ENCODE measurements around the gene IL2RA. TPM values are rescaled to one million over a fixed set of nuclear protein-coding genes. Genes with fewer than 3 reads are reported as not detected.
"Not testable (repeated sequence)": the region's sequence is repeated elsewhere in the genome, so short reads cannot be mapped to it uniquely, and the experiment has no call there.

The IL2RA gene
- total and polyA plus RNA-seq, 4 donors: 0.24 to 10.3 (median 3.4) TPM

- H3K9me3 ChIP-seq (ENCODE audit: control insufficient read depth in 4 of 4, insufficient read depth in 3 of 4, low read length in 3 of 4): no peaks in the 10 kb centered on the region
- no peak overlapping the region for H3K27ac ChIP-seq (ENCODE audit: low read depth in 1 of 2, low read length in 1 of 2)
- 96% methylated on average over 13 of the region's 13 CpGs for WGBS, 2 donors
- H3K4me1 ChIP-seq (ENCODE audit: control insufficient read depth in 5 of 5, insufficient read depth in 5 of 5, low read length in 5 of 5): peaks cover 0 to 7% (median 0%) of the 10 kb centered on the region in 5 donors
- H3K9ac ChIP-seq (ENCODE audit: insufficient read depth in 1 of 2, low read length in 2 of 2): no peak overlapping the region
- ATAC-seq (ENCODE audit: insufficient read depth, low FRiP score): no peak
- no peak overlapping the region for H3K4me3 ChIP-seq
- H3K36me3 ChIP-seq (ENCODE audit: control insufficient read depth in 4 of 4, insufficient read depth in 4 of 4, low read length in 4 of 4): peaks cover 0 to 47% (median 0%) of the 10 kb centered on the region in 4 donors
- no peaks in the 10 kb centered on the region for H3K27me3 ChIP-seq (ENCODE audit: control insufficient read depth in 3 of 3, insufficient read depth in 3 of 3, low read length in 2 of 3)
- no peak for TF ChIP-seq CTCF (IDR thresholded peaks at IDR 0.05; ENCODE audit: control extremely low read depth, extremely low read depth)
- no peak for DNase-seq
Observed at GRCh38 chr10:5964736-5965135, 97.4 kb downstream of the IL2RA start.

GRCh38 chr10:5963591-5963990 lies 98.6 kb downstream of the IL2RA start:
- 88 to 91% methylated on average over 10 of the region's 10 CpGs for WGBS, 2 donors
- ATAC-seq (ENCODE audit: insufficient read depth, low FRiP score): no peak
- H3K9me3 ChIP-seq (ENCODE audit: control insufficient read depth in 4 of 4, insufficient read depth in 3 of 4, low read length in 3 of 4): no peaks in the 10 kb centered on the region
- DNase-seq: no peak
- no peak overlapping the region for H3K27ac ChIP-seq (ENCODE audit: low read depth in 1 of 2, low read length in 1 of 2)
- H3K36me3 ChIP-seq (ENCODE audit: control insufficient read depth in 4 of 4, insufficient read depth in 4 of 4, low read length in 4 of 4): peaks cover 0 to 51% (median 0%) of the 10 kb centered on the region in 4 donors
- no peak overlapping the region for H3K4me3 ChIP-seq
- H3K27me3 ChIP-seq (ENCODE audit: control insufficient read depth in 3 of 3, insufficient read depth in 3 of 3, low read length in 2 of 3): no peaks in the 10 kb centered on the region
- TF ChIP-seq CTCF (IDR thresholded peaks at IDR 0.05; ENCODE audit: control extremely low read depth, extremely low read depth): no peak
- peaks cover 0 to 4% (median 0%) of the 10 kb centered on the region in 5 donors for H3K4me1 ChIP-seq (ENCODE audit: control insufficient read depth in 5 of 5, insufficient read depth in 5 of 5, low read length in 5 of 5)
- no peak overlapping the region for H3K9ac ChIP-seq (ENCODE audit: insufficient read depth in 1 of 2, low read length in 2 of 2)

- no peak overlapping the region for H3K4me3 ChIP-seq
- TF ChIP-seq CTCF (IDR thresholded peaks at IDR 0.05; ENCODE audit: control extremely low read depth, extremely low read depth): no peak
- no peaks in the 10 kb centered on the region for H3K27me3 ChIP-seq (ENCODE audit: control insufficient read depth in 3 of 3, insufficient read depth in 3 of 3, low read length in 2 of 3)
- H3K4me1 ChIP-seq (ENCODE audit: control insufficient read depth in 5 of 5, insufficient read depth in 5 of 5, low read length in 5 of 5): peaks cover 0 to 3% (median 0%) of the 10 kb centered on the region in 5 donors
- no peak overlapping the region for H3K9ac ChIP-seq (ENCODE audit: insufficient read depth in 1 of 2, low read length in 2 of 2)
- no peak for DNase-seq
- no peaks in the 10 kb centered on the region for H3K9me3 ChIP-seq (ENCODE audit: control insufficient read depth in 4 of 4, insufficient read depth in 3 of 4, low read length in 3 of 4)
- peaks cover 0 to 47% (median 0%) of the 10 kb centered on the region in 4 donors for H3K36me3 ChIP-seq (ENCODE audit: control insufficient read depth in 4 of 4, insufficient read depth in 4 of 4, low read length in 4 of 4)
- no peak overlapping the region for H3K27ac ChIP-seq (ENCODE audit: low read depth in 1 of 2, low read length in 1 of 2)
- ATAC-seq (ENCODE audit: insufficient read depth, low FRiP score): no peak
- 95 to 96% methylated on average over 7 of the region's 7 CpGs for WGBS, 2 donors
Observed at GRCh38 chr10:5963071-5963470, 99.1 kb downstream of the IL2RA start.

- not testable (repeated sequence) for H3K9ac ChIP-seq (ENCODE audit: insufficient read depth in 1 of 2, low read length in 2 of 2); H3K4me3 ChIP-seq; H3K27me3 ChIP-seq (ENCODE audit: control insufficient read depth in 3 of 3, insufficient read depth in 3 of 3, low read length in 2 of 3); ATAC-seq (ENCODE audit: insufficient read depth, low FRiP score); H3K27ac ChIP-seq (ENCODE audit: low read depth in 1 of 2, low read length in 1 of 2); H3K9me3 ChIP-seq (ENCODE audit: control insufficient read depth in 4 of 4, insufficient read depth in 3 of 4, low read length in 3 of 4); DNase-seq; H3K4me1 ChIP-seq (ENCODE audit: control insufficient read depth in 5 of 5, insufficient read depth in 5 of 5, low read length in 5 of 5)
- H3K36me3 ChIP-seq (ENCODE audit: control insufficient read depth in 4 of 4, insufficient read depth in 4 of 4, low read length in 4 of 4): peaks cover 0 to 47% (median 0%) of the 10 kb centered on the region in 4 donors
- 97 to 98% methylated on average over 10 of the region's 10 CpGs for WGBS, 2 donors
Observed at GRCh38 chr10:5962358-5962940, 99.7 kb downstream of the IL2RA start.

Data from lung (tissue), 12 donors.